Caco-2 (cell line): ENCODE data around the gene MOB3C. TPM values are rescaled to one million over a fixed set of nuclear protein-coding genes. Genes with fewer than 3 reads are reported as not detected.
"Not testable (repeated sequence)": the region's sequence is repeated elsewhere in the genome, so short reads cannot be mapped to it uniquely, and the experiment has no call there.

ENCODE experiments used
- BruUV-seq: library from RNA; stranded (reverse); fragments of 400-500 nt; replicated peaks from 2 replicates; lab custom pipeline; 2021; lab: Mats Ljungman, UMichigan
- CTCF ChIA-PET: fragments of 300-600 bp; sonication (Branson Sonifier 250); formaldehyde crosslinking; loops from one replicate; lab custom pipeline; 2022; ENCODE audit warnings: antibody characterized with exemption; lab: Charles Lee
- POLR2A ChIA-PET: fragments of 300-600 bp; sonication (Branson Sonifier 250); formaldehyde crosslinking; loops from one replicate; lab custom pipeline; 2022; ENCODE audit warnings: antibody characterized with exemption; lab: Charles Lee
- DNase-seq, 2 experiments: peaks; one replicate each; pipeline versions ENCODE4 v3.0.0 to v3.0.0-alpha.2; 2020 to 2022
- H3K27me3 ChIP-seq: replicated peaks from 2 replicates; pipeline ENCODE4 v1.6.0; 2011; ENCODE audit warnings: low read length; ENCODE audit not compliant: control insufficient read depth, insufficient read depth
- H3K36me3 ChIP-seq: 2 replicates; pipeline ENCODE4 v1.5.1; 2011; ENCODE audit warnings: low read length; ENCODE audit not compliant: control insufficient read depth, insufficient read depth
- H3K4me1 ChIP-seq: fragments of 250-450 bp; sonication (Bioruptor Pico); 2 replicates; pipeline ENCODE4 v1.5.1; 2020; ENCODE audit warnings: mild to moderate bottlenecking
- H3K4me3 ChIP-seq: 2 replicates; pipeline ENCODE4 v1.5.1; 2011; ENCODE audit warnings: low read depth, mild to moderate bottlenecking, control low read depth, low read length
- H3K9me3 ChIP-seq: fragments of 250-450 bp; sonication (Bioruptor Pico); 2 replicates; pipeline ENCODE4 v1.5.1; 2020; ENCODE audit warnings: mild to moderate bottlenecking, moderate library complexity
- H3K27ac Mint-ChIP-seq: one replicate; pipeline ENCODE4 v1.8.0; 2022; ENCODE audit warnings: mixed read lengths; ENCODE audit not compliant: unreplicated experiment
- H3K27me3 Mint-ChIP-seq: one replicate; pipeline ENCODE4 v1.8.0; 2022; ENCODE audit warnings: mixed read lengths; ENCODE audit not compliant: insufficient read depth, unreplicated experiment
- H3K36me3 Mint-ChIP-seq: one replicate; pipeline ENCODE4 v1.8.0; 2022; ENCODE audit warnings: mild to moderate bottlenecking, mixed read lengths; ENCODE audit not compliant: insufficient read depth, unreplicated experiment
- H3K4me1 Mint-ChIP-seq: one replicate; pipeline ENCODE4 v1.8.0; 2022; ENCODE audit warnings: low read depth, mixed read lengths; ENCODE audit not compliant: unreplicated experiment
- H3K4me3 Mint-ChIP-seq: one replicate; pipeline ENCODE4 v1.8.0; 2022; ENCODE audit warnings: mild to moderate bottlenecking, moderate library complexity, mixed read lengths; ENCODE audit not compliant: unreplicated experiment
- H3K9me3 Mint-ChIP-seq: one replicate; pipeline ENCODE4 v1.8.0; 2022; ENCODE audit warnings: mixed read lengths; ENCODE audit not compliant: unreplicated experiment
- intact Hi-C: fragments of 100-400 bp; cut with micrococcal nuclease; formaldehyde crosslinking; loops from one replicate; pipeline ENCODE4 v1.10.0; 2022; ENCODE audit not compliant: unreplicated experiment
- total RNA-seq: library from RNA; stranded (reverse); gene quantifications from 2 replicates; pipeline ENCODE4 v1.2.3, GENCODE V29; 2022
- TF ChIP-seq, protein P1 (sequence below), 2 experiments: fragments of 200-600 bp in 1 of 2; IDR thresholded peaks; 1 replicate in 1 of 2; 2 replicates in 1 of 2; pipeline versions ENCODE4 v1.5.1 to v1.8.0; 2011 to 2022; ENCODE audit warnings: antibody characterized with exemption in 1 of 2, control low read depth in 1 of 2, inconsistent platforms in 1 of 2, low read depth in 1 of 2, low read length in 1 of 2, mild to moderate bottlenecking in 1 of 2, moderate library complexity in 1 of 2; ENCODE audit not compliant: insufficient read depth in 1 of 2, severe bottlenecking in 1 of 2, unreplicated experiment in 1 of 2

The MOB3C gene
- total RNA-seq, 1 experiment from 2014 or later = 1.6 TPM

DNA sequence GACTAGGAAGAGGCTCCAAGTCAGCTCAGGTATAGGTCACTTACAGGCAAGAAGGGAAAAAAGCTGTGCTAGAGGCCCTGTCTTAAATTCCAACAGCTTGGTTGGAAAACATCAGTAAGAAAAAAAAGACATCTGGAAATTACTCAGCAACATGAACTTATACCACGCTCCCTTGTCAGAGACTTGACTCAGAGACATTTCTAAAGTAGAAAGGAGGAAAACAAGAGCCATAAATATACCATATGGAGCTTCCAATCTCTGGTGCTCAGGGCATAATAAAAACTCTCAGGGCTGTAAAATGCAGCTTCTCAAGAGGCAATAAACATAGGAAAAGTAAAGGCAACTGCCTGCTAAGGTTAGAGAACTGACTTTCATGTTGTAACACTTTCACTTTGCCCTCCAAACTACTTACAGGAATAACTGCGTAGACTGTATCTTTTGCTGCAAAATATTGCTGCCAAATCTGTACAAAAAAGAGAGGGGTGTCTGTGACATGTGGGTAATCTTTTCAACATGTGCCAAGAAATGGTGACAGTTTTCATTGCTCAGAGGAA is 36.9 kb upstream of the MOB3C start:
- TF ChIP-seq, protein P1, sequence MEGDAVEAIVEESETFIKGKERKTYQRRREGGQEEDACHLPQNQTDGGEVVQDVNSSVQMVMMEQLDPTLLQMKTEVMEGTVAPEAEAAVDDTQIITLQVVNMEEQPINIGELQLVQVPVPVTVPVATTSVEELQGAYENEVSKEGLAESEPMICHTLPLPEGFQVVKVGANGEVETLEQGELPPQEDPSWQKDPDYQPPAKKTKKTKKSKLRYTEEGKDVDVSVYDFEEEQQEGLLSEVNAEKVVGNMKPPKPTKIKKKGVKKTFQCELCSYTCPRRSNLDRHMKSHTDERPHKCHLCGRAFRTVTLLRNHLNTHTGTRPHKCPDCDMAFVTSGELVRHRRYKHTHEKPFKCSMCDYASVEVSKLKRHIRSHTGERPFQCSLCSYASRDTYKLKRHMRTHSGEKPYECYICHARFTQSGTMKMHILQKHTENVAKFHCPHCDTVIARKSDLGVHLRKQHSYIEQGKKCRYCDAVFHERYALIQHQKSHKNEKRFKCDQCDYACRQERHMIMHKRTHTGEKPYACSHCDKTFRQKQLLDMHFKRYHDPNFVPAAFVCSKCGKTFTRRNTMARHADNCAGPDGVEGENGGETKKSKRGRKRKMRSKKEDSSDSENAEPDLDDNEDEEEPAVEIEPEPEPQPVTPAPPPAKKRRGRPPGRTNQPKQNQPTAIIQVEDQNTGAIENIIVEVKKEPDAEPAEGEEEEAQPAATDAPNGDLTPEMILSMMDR (IDR thresholded peaks at IDR 0.05; ENCODE audit: insufficient read depth in 1 of 2, low read depth in 1 of 2, low read length in 1 of 2, severe bottlenecking in 1 of 2, unreplicated experiment in 1 of 2) = no peak
- H3K4me3 ChIP-seq = no peak overlapping the region
- H3K4me1 Mint-ChIP-seq = no peaks in the 10 kb centered on the region
- no peaks in the 10 kb centered on the region for H3K9me3 Mint-ChIP-seq
- H3K9me3 ChIP-seq = no peaks in the 10 kb centered on the region
- no peaks in the 10 kb centered on the region for H3K36me3 ChIP-seq
- no TSS peak for BruUV-seq
- intact Hi-C loops = no loop called here
- DNase-seq = no peak
- H3K27me3 ChIP-seq = no peaks in the 10 kb centered on the region
- CTCF ChIA-PET = interaction anchor here (0.6 kb wide), 1 partner anchor 71 kb away, joined by 3 read pairs; no protein-coding TSS in a partner anchor
- H3K4me1 ChIP-seq = no peaks in the 10 kb centered on the region
- no peak overlapping the region for H3K27ac Mint-ChIP-seq
- no peaks in the 10 kb centered on the region for H3K27me3 Mint-ChIP-seq
- no peak overlapping the region for H3K4me3 Mint-ChIP-seq
- H3K36me3 Mint-ChIP-seq = peaks cover 16% of the 10 kb centered on the region
- POLR2A ChIA-PET = interaction anchor here (1.1 kb wide), 1 partner anchor 49 kb away, joined by 3 read pairs; the partner anchor contains the start of gene MKNK1

- Mint-ChIP-seq H3K27me3 (no peaks in the 10 kb centered on the region), H3K36me3 (peaks cover 16% of the 10 kb centered on the region), H3K9me3 (no peaks in the 10 kb centered on the region), H3K27ac (no peak overlapping the region), H3K4me3 (no peak overlapping the region), H3K4me1 (no peaks in the 10 kb centered on the region)
- BruUV-seq = no TSS peak
- CTCF ChIA-PET = interaction anchor here (0.6 kb wide), 1 partner anchor 72 kb away, joined by 3 read pairs; no protein-coding TSS in a partner anchor
- intact Hi-C loops = no loop called here
- H3K36me3 ChIP-seq = no peaks in the 10 kb centered on the region
- no peaks in the 10 kb centered on the region for H3K4me1 ChIP-seq
- POLR2A ChIA-PET = no interaction called here
- TF ChIP-seq, protein P1 (IDR thresholded peaks at IDR 0.05; ENCODE audit: insufficient read depth in 1 of 2, low read depth in 1 of 2, low read length in 1 of 2, severe bottlenecking in 1 of 2, unreplicated experiment in 1 of 2) = no peak
- no peak for DNase-seq
- H3K4me3 ChIP-seq = no peak overlapping the region
- H3K27me3 ChIP-seq = no peaks in the 10 kb centered on the region
- no peaks in the 10 kb centered on the region for H3K9me3 ChIP-seq
Observed at GRCh38 chr1:46652321-46653100, 35.9 kb upstream of the MOB3C start.

DNA sequence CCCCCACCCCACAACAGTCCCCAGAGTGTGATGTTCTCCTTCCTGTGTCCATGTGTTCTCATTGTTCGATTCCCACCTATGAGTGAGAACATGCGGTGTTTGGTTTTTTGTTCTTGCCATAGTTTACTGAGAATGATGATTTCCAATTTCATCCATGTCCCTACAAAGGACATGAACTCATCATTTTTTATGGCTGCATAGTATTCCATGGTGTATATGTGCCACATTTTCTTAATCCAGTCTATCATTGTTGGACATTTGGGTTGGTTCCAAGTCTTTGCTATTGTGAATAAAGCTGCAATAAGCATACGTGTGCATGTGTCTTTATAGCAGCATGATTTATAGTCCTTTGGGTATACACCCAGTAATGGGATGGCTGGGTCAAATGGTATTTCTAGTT is 34.5 kb upstream of the MOB3C start:
- H3K27ac Mint-ChIP-seq, H3K4me3 Mint-ChIP-seq, intact Hi-C loops, H3K4me1 Mint-ChIP-seq, CTCF ChIA-PET, POLR2A ChIA-PET, H3K9me3 ChIP-seq, H3K36me3 ChIP-seq, H3K4me1 ChIP-seq, H3K27me3 Mint-ChIP-seq, H3K9me3 Mint-ChIP-seq, H3K27me3 ChIP-seq, H3K4me3 ChIP-seq, BruUV-seq, DNase-seq: not testable (repeated sequence)
- peaks cover 16% of the 10 kb centered on the region for H3K36me3 Mint-ChIP-seq
